IMR-90 (cell line): Measurements from ENCODE around the gene IRAK1. TPM values are rescaled to one million over a fixed set of nuclear protein-coding genes. Genes with fewer than 3 reads are reported as not detected.

Source experiments
- ATAC-seq: fragments of 200-7000 bp; cut with Tn5 transposase; 2 replicates; pipeline ENCODE4 v1.9.1; 2020; ENCODE audit warnings: low read depth, mild to moderate bottlenecking, moderate library complexity
- BruUV-seq: library from RNA; stranded (reverse); fragments of 400-500 nt; replicated peaks from 2 replicates; lab custom pipeline; 2021; lab: Mats Ljungman, UMichigan
- CTCF ChIA-PET: fragments of 300-600 bp; formaldehyde crosslinking; extraction: SDS; loops from one replicate; lab custom pipeline; 2021; ENCODE audit warnings: antibody characterized with exemption; lab: Yijun Ruan, JAX
- POLR2A ChIA-PET: fragments of 300-600 bp; sonication (Branson Sonifier 250); formaldehyde crosslinking; loops from one replicate; lab custom pipeline; 2022; ENCODE audit warnings: antibody characterized with exemption; ENCODE audit not compliant: unreplicated experiment; lab: Charles Lee
- DNase-seq: peaks from one replicate; pipeline ENCODE4 v3.0.0; 2013
- H2AFZ ChIP-seq: replicated peaks from 2 replicates; pipeline ENCODE3; 2013; ENCODE audit warnings: low read length, mild to moderate bottlenecking; ENCODE audit not compliant: poor library complexity
- H2AK5ac ChIP-seq: 2 replicates; pipeline ENCODE4 v1.6.1; 2013; ENCODE audit warnings: low read depth, low read length, inconsistent platforms
- H2AK9ac ChIP-seq: replicated peaks from 2 replicates; pipeline ENCODE3; 2013; ENCODE audit warnings: mild to moderate bottlenecking, low read depth, low read length, moderate library complexity; ENCODE audit not compliant: poor library complexity
- H2BK120ac ChIP-seq: 2 replicates; pipeline ENCODE4 v1.6.1; 2013; ENCODE audit warnings: low read depth, low read length, inconsistent platforms
- H2BK15ac ChIP-seq: 3 replicates; pipeline ENCODE4 v1.6.1; 2013; ENCODE audit warnings: low read depth, low read length, inconsistent platforms
- H2BK20ac ChIP-seq: 2 replicates; pipeline ENCODE4 v1.6.1; 2013; ENCODE audit warnings: low read depth, mild to moderate bottlenecking, inconsistent platforms, low read length, moderate library complexity
- H2BK5ac ChIP-seq: 2 replicates; pipeline ENCODE4 v1.6.1; 2013; ENCODE audit warnings: mild to moderate bottlenecking, low read depth, low read length, inconsistent platforms; ENCODE audit not compliant: poor library complexity, severe bottlenecking
- H3K14ac ChIP-seq: replicated peaks from 2 replicates; pipeline ENCODE4 v1.6.1; 2013; ENCODE audit warnings: low read depth, low read length, inconsistent platforms
- H3K18ac ChIP-seq: 2 replicates; pipeline ENCODE4 v1.6.1; 2013; ENCODE audit warnings: low read depth, low read length, control low read depth
- H3K23ac ChIP-seq: 2 replicates; pipeline ENCODE4 v1.6.1; 2013; ENCODE audit warnings: low read depth, low read length, inconsistent platforms
- H3K27ac ChIP-seq: 2 replicates; pipeline ENCODE4 v1.5.1; 2013; ENCODE audit warnings: mild to moderate bottlenecking, control low read depth, low read length; ENCODE audit not compliant: insufficient read depth
- H3K27me3 ChIP-seq: 2 replicates; pipeline ENCODE4 v1.6.1; 2013; ENCODE audit warnings: low read length; ENCODE audit not compliant: control insufficient read depth, insufficient read depth
- H3K36me3 ChIP-seq: 2 replicates; pipeline ENCODE4 v1.6.1; 2013; ENCODE audit warnings: low read length, mixed read lengths; ENCODE audit not compliant: control insufficient read depth, insufficient read depth
- H3K4ac ChIP-seq: 2 replicates; pipeline ENCODE4 v1.6.1; 2013; ENCODE audit warnings: low read depth, low read length, inconsistent platforms
- H3K4me1 ChIP-seq: 2 replicates; pipeline ENCODE4 v1.6.1; 2013; ENCODE audit warnings: low read length, mixed read lengths; ENCODE audit not compliant: control insufficient read depth, insufficient read depth
- H3K4me2 ChIP-seq: 2 replicates; pipeline ENCODE4 v1.6.1; 2013; ENCODE audit warnings: low read depth, mild to moderate bottlenecking, control low read depth, low read length, moderate library complexity
- H3K4me3 ChIP-seq: 2 replicates; pipeline ENCODE4 v1.5.1; 2013; ENCODE audit warnings: low read depth, mild to moderate bottlenecking, control low read depth, low read length, moderate library complexity; ENCODE audit not compliant: insufficient read depth
- H3K56ac ChIP-seq: 2 replicates; pipeline ENCODE4 v1.6.1; 2013; ENCODE audit warnings: low read length, inconsistent platforms; ENCODE audit not compliant: insufficient read depth; ENCODE audit errors: extremely low read depth
- H3K79me1 ChIP-seq, 2 experiments: 2 replicates each; pipeline ENCODE4 v1.6.1; 2013; ENCODE audit warnings: low read length in 2 of 2, inconsistent platforms in 1 of 2, low read depth in 1 of 2
- H3K9ac ChIP-seq: 2 replicates; pipeline ENCODE4 v1.6.1; 2013; ENCODE audit warnings: low read depth, low read length, control low read depth
- H3K9me1 ChIP-seq: 2 replicates; pipeline ENCODE4 v1.6.1; 2013; ENCODE audit warnings: low read length, inconsistent platforms; ENCODE audit not compliant: insufficient read depth
- H3K9me3 ChIP-seq: 2 replicates; pipeline ENCODE4 v1.6.1; 2013; ENCODE audit warnings: low read length; ENCODE audit not compliant: control insufficient read depth, insufficient read depth
- H4K20me1 ChIP-seq: 2 replicates; pipeline ENCODE4 v1.6.1; 2013; ENCODE audit warnings: low read length, inconsistent platforms; ENCODE audit not compliant: insufficient read depth
- H4K5ac ChIP-seq: 2 replicates; pipeline ENCODE4 v1.6.1; 2013; ENCODE audit warnings: mild to moderate bottlenecking, low read depth, low read length, control low read depth
- H4K8ac ChIP-seq, 2 experiments: 2 replicates each; pipeline ENCODE4 v1.6.1; 2013; ENCODE audit warnings: low read depth in 2 of 2, low read length in 2 of 2, control low read depth in 1 of 2, inconsistent platforms in 1 of 2
- H4K91ac ChIP-seq: 2 replicates; pipeline ENCODE4 v1.6.1; 2013; ENCODE audit warnings: low read depth, low read length, inconsistent platforms; ENCODE audit not compliant: insufficient read depth
- POLR2A ChIP-seq: IDR thresholded peaks from 2 replicates; pipeline ENCODE4 v1.6.1; 2012; ENCODE audit warnings: mild to moderate bottlenecking, low read depth, low read length
- WGBS, 2 experiments: methylation state at CpG; one replicate each; pipeline versions ENCODE4 v1.1.5 to v1.1.7; 2013; ENCODE audit warnings: missing lambda C conversion rate in 2 of 2; ENCODE audit not compliant: insufficient read length in 1 of 2; ENCODE audit errors: extremely low coverage in 2 of 2; 5-methylcytosine and 5-hydroxymethylcytosine counted together
- dilution Hi-C: fragments of 300-500 bp; cut with HindIII; formaldehyde crosslinking; loops from one replicate; pipeline ENCODE4 v1.14.3; 2018; ENCODE audit warnings: low sequenced_read_pairs; ENCODE audit not compliant: unreplicated experiment
- in situ Hi-C: fragments of 300-500 bp; cut with MboI; formaldehyde crosslinking; loops from 3 replicates; pipeline ENCODE4 v1.14.3; 2019; ENCODE audit warnings: low sequenced_read_pairs, inconsistent platforms, mixed read lengths
- intact Hi-C: fragments of 100-400 bp; cut with micrococcal nuclease; formaldehyde crosslinking; loops from 2 replicates; pipeline ENCODE4 v1.10.0; 2022
- polyA plus RNA-seq, 3 experiments: library from polyadenylated mRNA; depleted of rRNA; stranded (reverse); fragments of >200 nt; gene quantifications; 2 replicates each; pipeline ENCODE4 v1.2.3, GENCODE V29; 2012; ENCODE audit warnings: low replicate concordance in 1 of 3
- total RNA-seq: library from RNA; depleted of rRNA; stranded (reverse); fragments of >200 nt; gene quantifications from 2 replicates; pipeline ENCODE4 v1.2.3, GENCODE V29; 2012

The IRAK1 gene
- total and polyA plus RNA-seq, 2 of the 4 experiments (the other 2 are of a cell fraction) = 33.3 to 50.2 TPM

GRCh38 chrX:153993079-153993478 lies 26.6 kb downstream of the IRAK1 start:
- H2BK120ac ChIP-seq = no peak overlapping the region
- H2BK20ac ChIP-seq = no peak overlapping the region
- H2AK9ac ChIP-seq = no peak overlapping the region
- no TSS peak for BruUV-seq
- H3K4me1 ChIP-seq = no peaks in the 10 kb centered on the region
- H4K8ac ChIP-seq = no peak overlapping the region
- no peaks in the 10 kb centered on the region for H3K36me3 ChIP-seq
- H2AFZ ChIP-seq = no peak overlapping the region
- POLR2A ChIA-PET = no interaction called here
- dilution Hi-C loops = no loop called here
- no peak for TF ChIP-seq POLR2A
- H4K5ac ChIP-seq = no peak overlapping the region
- in situ Hi-C loops = no loop called here
- no peak overlapping the region for H3K9ac ChIP-seq
- no peak overlapping the region for H3K4me3 ChIP-seq
- no CpG with 5 or more reads among the region's 12 CpGs for WGBS, 2 experiments
- no peak overlapping the region for H2AK5ac ChIP-seq
- no peaks in the 10 kb centered on the region for H3K79me1 ChIP-seq
- no peak overlapping the region for H2BK15ac ChIP-seq
- H3K18ac ChIP-seq = no peak overlapping the region
- CTCF ChIA-PET = no interaction called here
- H3K4ac ChIP-seq = no peak overlapping the region
- no peak overlapping the region for H3K14ac ChIP-seq
- no peaks in the 10 kb centered on the region for H3K9me1 ChIP-seq
- H4K20me1 ChIP-seq = no peaks in the 10 kb centered on the region
- H3K56ac ChIP-seq = no peak overlapping the region
- no peak overlapping the region for H3K4me2 ChIP-seq
- no peaks in the 10 kb centered on the region for H3K9me3 ChIP-seq
- no peak for DNase-seq
- no peak overlapping the region for H4K91ac ChIP-seq
- ATAC-seq = no peak
- no peak overlapping the region for H3K23ac ChIP-seq
- H3K27me3 ChIP-seq = no peaks in the 10 kb centered on the region; the same call in 1 of the 2 replicates
- H3K27ac ChIP-seq = no peak overlapping the region
- intact Hi-C loops = no loop called here
- no peak overlapping the region for H2BK5ac ChIP-seq
